Left ventricle myocardium inferior (tissue), 1 donor: ENCODE measurements around the gene DNAJC12. TPM values are rescaled to one million over a fixed set of nuclear protein-coding genes. Genes with fewer than 3 reads are reported as not detected.

ENCODE experiments used
- DNase-seq: peaks from one replicate; pipeline ENCODE4 v3.0.0-alpha.2; 2020
- H3K27ac ChIP-seq: fragments of 200-600 bp; replicated peaks from 2 replicates; pipeline ENCODE4 v1.8.0; 2021
- H3K27me3 ChIP-seq: fragments of 200-600 bp; 2 replicates; pipeline ENCODE4 v1.8.0; 2021; ENCODE audit warnings: low read depth
- H3K36me3 ChIP-seq: fragments of 200-600 bp; 2 replicates; pipeline ENCODE4 v1.8.0; 2021
- H3K4me1 ChIP-seq: fragments of 200-600 bp; 2 replicates; pipeline ENCODE4 v1.8.0; 2021
- H3K4me3 ChIP-seq: fragments of 200-600 bp; 2 replicates; pipeline ENCODE4 v1.8.0; 2021; ENCODE audit warnings: mild to moderate bottlenecking, moderate library complexity
- H3K9me3 ChIP-seq: fragments of 200-600 bp; replicated peaks from 2 replicates; pipeline ENCODE4 v1.8.0; 2021
- intact Hi-C: fragments of 100-400 bp; cut with micrococcal nuclease; formaldehyde crosslinking; loops from one replicate; pipeline ENCODE4 v1.11.0; 2022
- total RNA-seq: library from RNA; stranded (reverse); fragmentation: NEBNext Ultra II Directional; extraction: Animal tissue kit (Norgen Biotek cat#: 25700); gene quantifications from one replicate; pipeline ENCODE4 v1.2.1, GENCODE V29; 2021
- TF ChIP-seq, protein P1 (sequence below): fragments of 200-600 bp; IDR thresholded peaks from 2 replicates; pipeline ENCODE4 v1.8.0; 2021; ENCODE audit warnings: antibody characterized with exemption, mild to moderate bottlenecking, borderline replicate concordance
- donor health status: DM: no; HTN: yes; CAD: no; lungs with severe emphysema.

DNAJC12 gene
- total RNA-seq, 1 donor from 2014 or later: 6.1 TPM

DNA sequence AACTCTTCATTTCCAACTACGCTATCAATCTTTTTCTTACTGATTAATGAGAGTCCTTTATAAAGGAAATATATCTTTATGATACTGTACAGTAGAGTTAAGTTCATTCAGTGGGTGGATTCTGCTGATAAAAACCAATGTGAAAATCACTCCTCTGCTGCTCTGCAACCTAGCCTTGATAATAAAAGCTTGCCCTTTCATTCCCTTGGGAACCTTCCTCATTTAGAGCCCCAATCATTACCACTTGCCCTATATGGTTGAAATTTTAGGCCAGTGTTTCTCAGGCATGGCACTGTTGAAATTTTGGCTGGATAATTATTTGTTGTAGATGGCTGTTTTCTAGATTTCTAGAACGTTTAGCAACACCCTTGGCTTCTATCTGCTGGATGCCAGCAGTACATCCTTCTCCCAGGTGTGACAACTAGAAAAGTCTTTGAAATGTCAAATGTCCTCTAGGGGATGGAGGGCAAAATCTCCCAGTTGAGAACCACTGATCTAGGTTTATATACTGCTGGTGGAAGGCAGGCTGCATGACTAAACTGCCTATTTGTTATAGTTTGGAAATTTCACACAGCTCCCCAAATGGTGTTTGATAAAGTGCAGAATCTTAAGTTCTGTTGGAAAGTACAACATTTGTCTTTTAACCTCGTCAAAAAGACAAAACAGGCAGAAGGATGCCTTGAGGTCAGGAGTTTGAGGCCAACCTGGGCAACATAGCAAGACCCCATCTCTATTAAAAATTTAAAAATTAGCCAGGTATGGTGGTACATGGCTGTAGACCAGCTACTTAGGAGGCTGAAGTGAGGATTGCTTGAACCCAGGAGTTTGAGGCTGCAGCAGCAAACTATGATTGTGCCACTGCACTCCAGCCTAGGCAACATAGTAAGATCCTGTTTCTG lies 37.6 kb upstream of the DNAJC12 start:
- DNase-seq: no peak
- H3K27ac ChIP-seq: no peak overlapping the region
- intact Hi-C loops: no loop called here
- H3K36me3 ChIP-seq: no peaks in the 10 kb centered on the region
- no peaks in the 10 kb centered on the region for H3K4me1 ChIP-seq
- H3K4me3 ChIP-seq: no peak overlapping the region
- TF ChIP-seq, protein P1, sequence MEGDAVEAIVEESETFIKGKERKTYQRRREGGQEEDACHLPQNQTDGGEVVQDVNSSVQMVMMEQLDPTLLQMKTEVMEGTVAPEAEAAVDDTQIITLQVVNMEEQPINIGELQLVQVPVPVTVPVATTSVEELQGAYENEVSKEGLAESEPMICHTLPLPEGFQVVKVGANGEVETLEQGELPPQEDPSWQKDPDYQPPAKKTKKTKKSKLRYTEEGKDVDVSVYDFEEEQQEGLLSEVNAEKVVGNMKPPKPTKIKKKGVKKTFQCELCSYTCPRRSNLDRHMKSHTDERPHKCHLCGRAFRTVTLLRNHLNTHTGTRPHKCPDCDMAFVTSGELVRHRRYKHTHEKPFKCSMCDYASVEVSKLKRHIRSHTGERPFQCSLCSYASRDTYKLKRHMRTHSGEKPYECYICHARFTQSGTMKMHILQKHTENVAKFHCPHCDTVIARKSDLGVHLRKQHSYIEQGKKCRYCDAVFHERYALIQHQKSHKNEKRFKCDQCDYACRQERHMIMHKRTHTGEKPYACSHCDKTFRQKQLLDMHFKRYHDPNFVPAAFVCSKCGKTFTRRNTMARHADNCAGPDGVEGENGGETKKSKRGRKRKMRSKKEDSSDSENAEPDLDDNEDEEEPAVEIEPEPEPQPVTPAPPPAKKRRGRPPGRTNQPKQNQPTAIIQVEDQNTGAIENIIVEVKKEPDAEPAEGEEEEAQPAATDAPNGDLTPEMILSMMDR: no peak
- H3K9me3 ChIP-seq: no peaks in the 10 kb centered on the region
- H3K27me3 ChIP-seq: no peaks in the 10 kb centered on the region

DNA sequence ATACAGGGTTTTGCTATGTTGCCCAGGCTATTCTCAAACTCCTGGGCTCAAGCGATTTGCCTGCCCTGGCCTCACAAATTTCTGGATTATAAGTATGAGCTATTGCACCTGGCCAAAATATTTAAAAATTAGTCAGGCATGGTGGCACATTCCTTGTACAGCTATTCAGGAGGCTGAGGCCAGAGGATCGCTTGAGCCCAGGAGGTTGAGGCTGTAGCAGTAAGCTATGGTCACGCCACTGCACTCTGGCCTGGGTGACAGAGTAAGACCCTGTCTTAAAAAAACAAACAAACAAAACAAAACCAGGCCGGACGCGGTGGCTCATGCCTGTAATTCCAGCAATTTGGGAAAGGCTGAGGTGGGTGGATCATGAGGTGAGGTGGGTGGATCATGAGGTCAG lies 32.0 kb upstream of the DNAJC12 start:
- Histone ChIP-seq H3K27me3 (no peaks in the 10 kb centered on the region), H3K36me3 (no peaks in the 10 kb centered on the region), H3K9me3 (no peaks in the 10 kb centered on the region), H3K4me1 (no peaks in the 10 kb centered on the region), H3K27ac (no peak overlapping the region), H3K4me3 (no peak overlapping the region)
- intact Hi-C loops: no loop called here
- TF ChIP-seq, protein P1: no peak
- no peak for DNase-seq

DNA sequence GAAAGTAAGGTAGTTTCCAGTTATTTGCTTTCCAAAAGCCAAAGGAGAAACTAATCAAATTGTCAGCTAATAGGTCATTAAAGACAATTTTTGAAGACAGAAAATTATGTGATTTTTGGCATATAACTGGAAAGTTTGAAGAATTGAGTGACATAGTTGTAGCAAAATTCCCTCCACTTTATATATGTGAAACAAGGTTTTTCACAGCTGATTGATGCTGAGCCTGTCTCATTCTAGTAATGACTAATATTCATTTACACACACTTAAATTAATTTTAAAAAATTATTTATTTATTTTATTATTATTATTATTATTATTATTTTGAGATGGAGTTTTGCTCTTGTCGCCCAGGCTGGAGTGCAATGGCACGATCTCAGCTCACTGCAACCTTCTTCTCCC lies 30.1 kb upstream of the DNAJC12 start:
- intact Hi-C loops: no loop called here
- no peak for DNase-seq
- no peak overlapping the region for H3K27ac ChIP-seq
- no peaks in the 10 kb centered on the region for H3K27me3 ChIP-seq
- no peaks in the 10 kb centered on the region for H3K4me1 ChIP-seq
- no peaks in the 10 kb centered on the region for H3K9me3 ChIP-seq
- no peak overlapping the region for H3K4me3 ChIP-seq
- no peaks in the 10 kb centered on the region for H3K36me3 ChIP-seq
- TF ChIP-seq, protein P1: no peak

DNA sequence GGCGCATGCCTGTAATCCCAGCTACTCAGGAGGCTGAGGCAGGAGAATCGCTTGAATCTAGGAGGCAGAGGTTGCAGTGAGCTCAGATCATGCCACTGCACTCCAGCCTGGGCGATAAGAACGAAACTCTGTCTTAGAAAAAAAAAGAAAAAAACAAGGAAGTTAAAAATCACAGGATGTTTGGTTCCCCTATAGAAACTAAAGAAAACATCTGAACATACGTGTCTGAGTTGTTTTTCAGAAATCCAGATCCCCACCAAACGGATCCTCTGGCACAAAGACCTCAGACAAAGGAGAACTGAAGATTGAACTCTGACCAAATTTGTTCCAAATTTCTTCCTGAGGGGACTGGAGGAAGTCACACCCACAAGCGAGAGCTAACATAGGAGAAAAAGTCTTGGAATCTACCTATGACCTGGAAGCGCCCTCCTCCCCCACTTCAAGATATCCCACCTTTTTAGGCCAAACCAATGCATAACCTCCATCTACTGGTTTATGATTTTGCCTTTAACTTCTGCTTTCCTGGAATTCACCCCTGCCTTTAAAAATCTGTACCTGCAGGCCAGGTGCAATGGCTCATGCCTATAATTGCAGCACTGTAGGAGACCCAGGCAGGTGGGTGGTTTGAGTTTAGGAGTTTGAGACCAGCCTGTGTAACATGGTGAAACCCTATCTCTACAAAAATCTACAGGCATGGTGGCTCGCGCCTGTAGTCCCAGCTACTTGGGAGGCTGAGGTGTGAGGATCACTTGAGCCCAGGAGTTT lies 26.8 kb upstream of the DNAJC12 start:
- no peak overlapping the region for H3K4me3 ChIP-seq
- DNase-seq: no peak
- H3K36me3 ChIP-seq: no peaks in the 10 kb centered on the region
- H3K4me1 ChIP-seq: no peaks in the 10 kb centered on the region
- TF ChIP-seq, protein P1: no peak
- H3K27me3 ChIP-seq: no peaks in the 10 kb centered on the region
- H3K9me3 ChIP-seq: no peaks in the 10 kb centered on the region
- intact Hi-C loops: no loop called here
- no peak overlapping the region for H3K27ac ChIP-seq

DNA sequence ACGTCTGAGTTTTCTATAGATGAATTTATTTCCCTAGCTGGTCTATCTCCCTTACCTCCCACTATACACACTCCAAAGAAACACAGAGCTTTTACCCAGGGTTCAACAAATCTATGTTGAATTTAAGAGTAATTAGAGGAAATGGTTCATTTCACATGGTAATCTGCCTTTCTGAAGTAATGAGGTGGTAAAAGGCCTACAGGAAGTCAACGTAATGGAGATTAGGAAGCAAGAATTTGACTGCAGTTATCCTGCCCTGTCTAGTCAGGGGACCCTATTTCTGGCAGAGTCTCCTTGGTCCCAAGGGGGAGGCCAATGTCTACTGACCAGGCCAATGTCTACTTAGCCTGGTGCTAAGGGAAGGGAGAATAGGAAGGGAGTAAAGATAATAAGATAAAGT lies 25.1 kb upstream of the DNAJC12 start:
- no peak for DNase-seq
- Histone ChIP-seq H3K36me3 (no peaks in the 10 kb centered on the region), H3K9me3 (no peaks in the 10 kb centered on the region), H3K27me3 (no peaks in the 10 kb centered on the region), H3K4me3 (no peak overlapping the region), H3K27ac (no peak overlapping the region), H3K4me1 (no peaks in the 10 kb centered on the region)
- TF ChIP-seq, protein P1: no peak
- intact Hi-C loops: no loop called here
